Astrocyte of the spinal cord (primary cell): ENCODE results near the gene SMC1B.
"Not testable (repeated sequence)": the region's sequence is repeated elsewhere in the genome, so short reads cannot be mapped to it uniquely, and the experiment has no call there.

Experiments used
- DNase-seq: peaks from one replicate; pipeline ENCODE4 v3.0.0; 2011; ENCODE audit warnings: low read depth, low spot score
- H3K4me3 ChIP-seq: 2 replicates; pipeline ENCODE4 v1.5.1; 2011; ENCODE audit warnings: low read depth, mild to moderate bottlenecking, low read length, moderate library complexity
- CTCF ChIP-seq: IDR thresholded peaks from 2 replicates; pipeline ENCODE4 v1.5.1; 2012; ENCODE audit warnings: low read depth, mild to moderate bottlenecking, low read length, inconsistent platforms
- in situ Hi-C: cut with HindIII; loops from 2 replicates; pipeline ENCODE4 v1.10.0; 2017; ENCODE audit warnings: low sequenced_read_pairs

SMC1B gene

GRCh38 chr22:45357490-45357889 is 55.9 kb downstream of the SMC1B start:
- no peak for DNase-seq
- in situ Hi-C loops: no loop called here
- no peak overlapping the region for H3K4me3 ChIP-seq
- no peak for TF ChIP-seq CTCF

GRCh38 chr22:45353786-45354185 is 59.6 kb downstream of the SMC1B start:
- in situ Hi-C loops: no loop called here

DNA sequence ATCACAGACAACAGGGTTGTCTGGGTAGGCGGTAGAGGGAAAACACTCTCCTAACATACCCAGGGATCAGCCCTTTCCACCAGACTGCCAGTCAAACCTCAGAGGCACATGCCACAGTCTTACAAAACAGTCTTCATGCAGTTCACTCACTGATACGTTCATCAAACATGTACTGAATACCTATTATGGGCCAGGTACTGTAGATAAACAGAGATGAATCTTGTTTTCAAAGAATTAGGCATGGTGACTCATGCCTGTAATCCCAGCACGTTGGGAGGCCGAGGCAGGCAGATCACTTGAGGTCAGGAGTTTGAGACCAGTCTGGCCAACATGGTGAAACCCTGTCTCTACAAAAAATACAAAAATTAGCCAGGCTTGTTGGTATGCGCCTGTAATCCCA is 60.6 kb downstream of the SMC1B start:
- H3K4me3 ChIP-seq, in situ Hi-C loops, DNase-seq: not testable (repeated sequence)

More at GRCh38 chr22:45353786-45354185, 59.6 kb downstream of the SMC1B start:
- no peak for DNase-seq
- no peak for TF ChIP-seq CTCF
- H3K4me3 ChIP-seq: no peak overlapping the region

DNA sequence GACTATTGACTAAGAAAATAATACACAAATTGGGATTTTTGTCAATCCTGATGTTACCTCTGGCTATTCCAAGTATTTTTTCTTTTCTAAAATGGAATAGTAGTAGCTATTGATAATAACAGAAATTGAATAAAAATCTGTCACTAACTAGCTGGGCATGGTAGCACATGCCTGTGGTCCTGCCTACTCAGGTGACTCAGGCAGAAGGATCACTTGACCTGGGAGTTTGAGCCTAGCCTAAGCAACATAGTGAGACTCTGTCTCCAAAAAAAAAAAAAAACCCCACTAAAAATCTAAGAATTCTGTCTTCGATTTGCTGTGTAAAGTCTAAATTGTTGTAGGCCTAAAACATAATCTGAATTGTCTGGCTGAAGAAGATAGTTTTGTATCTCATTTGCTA is 61.4 kb downstream of the SMC1B start:
- TF ChIP-seq CTCF: no peak
- in situ Hi-C loops: no loop called here
- no peak overlapping the region for H3K4me3 ChIP-seq

DNA sequence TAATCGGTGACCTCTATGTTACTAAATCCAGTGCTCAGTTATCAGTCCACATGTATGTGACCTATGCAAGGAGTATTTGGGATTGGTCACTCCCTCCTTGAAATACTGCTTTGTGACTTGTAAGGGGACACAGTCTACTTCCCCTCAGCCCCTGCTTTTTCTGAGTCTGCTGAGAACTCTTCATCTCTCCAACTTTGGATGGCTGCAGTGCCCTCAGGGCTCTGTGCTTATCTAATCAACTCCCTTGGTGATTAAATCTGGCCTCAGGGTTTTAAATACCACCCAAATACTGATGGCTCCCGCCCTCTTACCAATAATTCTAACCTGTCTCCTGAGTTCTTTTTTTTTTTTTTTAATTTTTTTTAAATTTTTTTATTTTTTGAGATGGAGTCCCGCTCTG is 63.5 kb downstream of the SMC1B start:
- no peak for DNase-seq
- no peak overlapping the region for H3K4me3 ChIP-seq
- TF ChIP-seq CTCF: no peak
- in situ Hi-C loops: no loop called here

More for the DNA sequence above, 61.4 kb downstream of the SMC1B start:
- DNase-seq: no peak

- DNase-seq: peak; percentile 10
- H3K4me3 ChIP-seq: no peak overlapping the region
- in situ Hi-C loops: no loop called here
- peak; percentile 24 for TF ChIP-seq CTCF
These were observed 69.1 kb downstream of the SMC1B start for GRCh38 chr22:45344334-45344733.

DNA sequence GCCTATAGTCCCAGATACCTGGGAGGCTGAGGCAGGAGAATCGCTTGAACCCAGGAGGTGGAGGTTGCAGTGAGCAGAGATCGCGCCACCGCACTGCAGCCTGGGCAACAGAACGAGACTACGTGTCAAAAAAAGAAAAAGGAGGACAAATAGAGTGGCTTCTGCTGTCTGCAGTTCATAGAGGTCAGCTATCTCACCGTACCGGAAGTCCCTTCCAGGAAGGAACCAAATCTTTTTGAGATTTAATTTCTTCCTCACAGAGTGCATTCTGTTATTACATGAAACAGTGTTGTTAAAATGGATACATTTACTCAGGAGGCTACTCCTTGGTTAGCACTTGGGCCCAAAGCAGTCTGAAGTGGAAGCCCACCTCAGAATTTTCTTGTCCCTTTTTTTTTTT is 70.3 kb downstream of the SMC1B start:
- no peak overlapping the region for H3K4me3 ChIP-seq
- in situ Hi-C loops: no loop called here
- TF ChIP-seq CTCF: no peak
- no peak for DNase-seq
